HCT116 (cell line): ENCODE results near the gene DIDO1. TPM values are rescaled to one million over a fixed set of nuclear protein-coding genes. Genes with fewer than 3 reads are reported as not detected.

Source experiments
- ATAC-seq: fragments of 200-7000 bp; cut with Tn5 transposase; 2 replicates; pipeline ENCODE4 v1.9.1; 2020; ENCODE audit warnings: mild to moderate bottlenecking, moderate library complexity
- BruUV-seq: library from RNA; stranded (reverse); fragments of 400-500 nt; replicated peaks from 2 replicates; lab custom pipeline; 2021; lab: Mats Ljungman, UMichigan
- CTCF ChIA-PET: fragments of 300-600 bp; sonication (Branson Sonifier 250); formaldehyde crosslinking; loops from one replicate; lab custom pipeline; 2021; ENCODE audit warnings: antibody characterized with exemption; lab: Charles Lee
- POLR2A ChIA-PET: fragments of 300-600, 350-600 bp; sonication (Branson Sonifier 250); formaldehyde crosslinking; loops from one replicate; lab custom pipeline; 2021; ENCODE audit warnings: antibody characterized with exemption; lab: Charles Lee
- RAD21 ChIA-PET, 2 experiments: fragments of 300-600 bp; sonication (Branson Sonifier 250); formaldehyde crosslinking; loops; one replicate each; lab custom pipeline; 2023; ENCODE audit warnings: low total read pairs in 2 of 2; ENCODE audit not compliant: uncharacterized antibody in 2 of 2, unreplicated experiment in 2 of 2, low non-redundant PET in 1 of 2; lab: Charles Lee
- DNase-seq: peaks from one replicate; pipeline ENCODE4 v3.0.0-alpha.2; 2010; ENCODE audit warnings: low read depth, low spot score
- H2AFZ ChIP-seq: fragments of 200-600 bp; shearing (Covaris generic), sonication (generic); 2 replicates; pipeline ENCODE4 v1.6.1; 2017; ENCODE audit warnings: low read depth, mixed run types, mixed read lengths, antibody characterized with exemption, low read length; ENCODE audit not compliant: poor library complexity, severe bottlenecking
- H3K27ac ChIP-seq: 2 replicates; pipeline ENCODE4 v1.5.1; 2012; ENCODE audit warnings: low read depth, low read length
- H3K27me3 ChIP-seq: fragments of 200-600 bp; sonication (generic); 2 replicates; pipeline ENCODE4 v1.6.1; 2016; ENCODE audit warnings: mixed run types, low read length, mixed read lengths; ENCODE audit not compliant: insufficient read depth
- H3K36me3 ChIP-seq, 2 experiments: fragments of 200-500 bp in 1 of 2; fragments of 200-600 bp in 1 of 2; sonication (Bioruptor generic) in 1 of 2; sonication (generic) in 1 of 2; 2 replicates each; pipeline versions ENCODE4 v1.5.1 to v1.6.1; 2014 to 2016; ENCODE audit warnings: low read length in 2 of 2, inconsistent platforms in 1 of 2, mixed read lengths in 1 of 2, mixed run types in 1 of 2; ENCODE audit not compliant: insufficient read depth in 2 of 2, control insufficient read depth in 1 of 2
- H3K4me1 ChIP-seq, 2 experiments: fragments of 200-600 bp in 1 of 2; sonication (generic) in 1 of 2; 2 replicates each; pipeline versions ENCODE4 v1.5.1 to v1.6.1; 2012 to 2017; ENCODE audit warnings: low read length in 2 of 2, inconsistent platforms in 1 of 2, mild to moderate bottlenecking in 1 of 2, mixed read lengths in 1 of 2, mixed run types in 1 of 2, moderate library complexity in 1 of 2; ENCODE audit not compliant: insufficient read depth in 2 of 2, control insufficient read depth in 1 of 2
- H3K4me2 ChIP-seq: fragments of 200-600 bp; sonication (generic); 2 replicates; pipeline ENCODE4 v1.6.1; 2017; ENCODE audit warnings: mixed run types, low read length, mixed read lengths
- H3K4me3 ChIP-seq, 2 experiments: fragments of 200-600 bp in 1 of 2; sonication (generic) in 1 of 2; replicated peaks in 1 of 2; 2 replicates each; pipeline ENCODE4 v1.5.1; 2011 to 2016; ENCODE audit warnings: low read length in 2 of 2, control low read depth in 1 of 2, low read depth in 1 of 2, mild to moderate bottlenecking in 1 of 2, mixed read lengths in 1 of 2, mixed run types in 1 of 2
- H3K79me2 ChIP-seq: fragments of 200-600 bp; sonication (generic); 2 replicates; pipeline ENCODE4 v1.6.1; 2017; ENCODE audit warnings: mild to moderate bottlenecking, mixed run types, low read length, moderate library complexity, mixed read lengths; ENCODE audit not compliant: insufficient read depth
- H3K9ac ChIP-seq: fragments of 200-600 bp; sonication (generic); 2 replicates; pipeline ENCODE4 v1.6.1; 2016; ENCODE audit warnings: low read length, mixed read lengths
- H3K9me2 ChIP-seq: fragments of 200-600 bp; sonication (generic), shearing (Covaris generic); 2 replicates; pipeline ENCODE4 v1.6.1; 2017; ENCODE audit warnings: mixed run types, mild to moderate bottlenecking, moderate library complexity; ENCODE audit not compliant: insufficient read depth
- H3K9me3 ChIP-seq, 2 experiments: fragments of 200-500 bp in 1 of 2; fragments of 200-600 bp in 1 of 2; sonication (Bioruptor generic) in 1 of 2; sonication (generic) in 1 of 2; 2 replicates each; pipeline ENCODE4 v1.6.1; 2014 to 2017; ENCODE audit warnings: low read length in 2 of 2, mixed read lengths in 2 of 2, inconsistent platforms in 1 of 2, low read depth in 1 of 2, mild to moderate bottlenecking in 1 of 2, mixed run types in 1 of 2, moderate library complexity in 1 of 2; ENCODE audit not compliant: control insufficient read depth in 1 of 2, insufficient read depth in 1 of 2
- H4K20me1 ChIP-seq: fragments of 200-600 bp; sonication (generic), shearing (Covaris generic); 2 replicates; pipeline ENCODE4 v1.6.1; 2017; ENCODE audit warnings: mixed run types, mild to moderate bottlenecking, moderate library complexity; ENCODE audit not compliant: insufficient read depth
- ATF3 ChIP-seq: IDR thresholded peaks from 2 replicates; pipeline ENCODE4 v1.6.1; 2012
- CEBPB ChIP-seq: IDR thresholded peaks from 2 replicates; pipeline ENCODE4 v1.6.1; 2012; ENCODE audit warnings: low read depth
- EGR1 ChIP-seq: IDR thresholded peaks from 2 replicates; pipeline ENCODE4 v1.6.1; 2012; ENCODE audit warnings: low read depth
- ELF1 ChIP-seq: IDR thresholded peaks from 2 replicates; pipeline ENCODE4 v1.6.1; 2012; ENCODE audit warnings: low read depth, borderline replicate concordance
- EZH2 ChIP-seq: fragments of 200-600 bp; sonication (generic); IDR thresholded peaks from 2 replicates; pipeline ENCODE4 v1.6.1; 2017; ENCODE audit warnings: antibody characterized with exemption, mixed run types
- EZH2phosphoT487 ChIP-seq: fragments of 200-600 bp; IDR thresholded peaks from 2 replicates; pipeline ENCODE4 v1.6.1; 2018; ENCODE audit warnings: antibody characterized with exemption, borderline replicate concordance
- MAX ChIP-seq: IDR thresholded peaks from 2 replicates; pipeline ENCODE4 v1.6.1; 2012
- SP1 ChIP-seq: IDR thresholded peaks from 2 replicates; pipeline ENCODE4 v1.6.1; 2012; ENCODE audit warnings: low read depth
- SRF ChIP-seq: IDR thresholded peaks from 2 replicates; pipeline ENCODE4 v1.6.1; 2012; ENCODE audit warnings: low read depth
- ZBTB33 ChIP-seq: IDR thresholded peaks from 2 replicates; pipeline ENCODE4 v1.6.1; 2011; ENCODE audit warnings: mild to moderate bottlenecking, low read length, moderate library complexity; ENCODE audit not compliant: insufficient replicate concordance; ENCODE audit errors: extremely low read depth
- ZNF274 ChIP-seq: fragments of 200-500 bp; sonication (Bioruptor generic); IDR thresholded peaks from 2 replicates; pipeline ENCODE4 v1.6.1; 2014; ENCODE audit warnings: mild to moderate bottlenecking, low read depth, low read length, inconsistent platforms
- intact Hi-C: fragments of 100-400 bp; cut with micrococcal nuclease; formaldehyde crosslinking; loops from 2 replicates; pipeline ENCODE4 v1.10.0; 2022
- total RNA-seq: library from RNA; stranded (reverse); gene quantifications from one replicate; pipeline ENCODE4 v1.2.1, GENCODE V29; 2021; ENCODE audit not compliant: unreplicated experiment

Gene DIDO1
- total RNA-seq, 1 experiment from 2014 or later, result 41.4 TPM

GRCh38 chr20:62839261-62839660 is 87.0 kb downstream of the DIDO1 start:
- no peak overlapping the region for H3K27ac ChIP-seq
- H3K4me1 ChIP-seq, result no peaks in the 10 kb centered on the region
- H2AFZ ChIP-seq, result no peak overlapping the region
- no peak for ATAC-seq
- H3K9me3 ChIP-seq, result no peaks in the 10 kb centered on the region
- no peaks in the 10 kb centered on the region for H3K27me3 ChIP-seq
- no peaks in the 10 kb centered on the region for H3K79me2 ChIP-seq
- CTCF ChIA-PET, result no interaction called here
- intact Hi-C loops, result no loop called here
- H3K36me3 ChIP-seq, result no peaks in the 10 kb centered on the region; a peak in 1 of 4 replicates
- RAD21 ChIA-PET, result no interaction called here
- H3K4me3 ChIP-seq, result no peak overlapping the region
- DNase-seq, result no peak
- H4K20me1 ChIP-seq, result no peaks in the 10 kb centered on the region
- no peaks in the 10 kb centered on the region for H3K9me2 ChIP-seq
- TF ChIP-seq ZBTB33 (no peak), EZH2phosphoT487 (no peak), EZH2 (no peak), ATF3 (no peak), EGR1 (no peak), ELF1 (no peak), CEBPB (no peak), SP1 (no peak), SRF (no peak), ZNF274 (no peak), MAX (no peak)
- no TSS peak for BruUV-seq
- POLR2A ChIA-PET, result no interaction called here
- H3K9ac ChIP-seq, result no peak overlapping the region
- no peak overlapping the region for H3K4me2 ChIP-seq
